Esophagus (tissue), 2 donors: ENCODE data around the gene RAB18. TPM values are rescaled to one million over a fixed set of nuclear protein-coding genes. Genes with fewer than 3 reads are reported as not detected.

Experiments
- H3K27ac ChIP-seq, 2 donors: one replicate each; pipeline ENCODE4 v1.5.1; 2013; ENCODE audit warnings: low read depth in 2 of 2, mild to moderate bottlenecking in 2 of 2, inconsistent platforms in 1 of 2, low read length in 1 of 2, moderate library complexity in 1 of 2
- H3K27me3 ChIP-seq, 2 donors: one replicate each; pipeline ENCODE4 v1.6.1; 2013; ENCODE audit warnings: low read length in 2 of 2, control low read depth in 1 of 2, mild to moderate bottlenecking in 1 of 2; ENCODE audit not compliant: insufficient read depth in 2 of 2, control insufficient read depth in 1 of 2
- H3K36me3 ChIP-seq, 2 donors: one replicate each; pipeline ENCODE4 v1.6.1; 2013; ENCODE audit warnings: low read length in 1 of 2; ENCODE audit not compliant: control insufficient read depth in 2 of 2, insufficient read depth in 2 of 2
- H3K4me1 ChIP-seq, 2 donors: one replicate each; pipeline ENCODE4 v1.6.1; 2013; ENCODE audit warnings: low read length in 1 of 2; ENCODE audit not compliant: control insufficient read depth in 2 of 2, insufficient read depth in 2 of 2
- H3K4me3 ChIP-seq, 2 donors: one replicate each; pipeline ENCODE4 v1.5.1; 2013; ENCODE audit warnings: low read length in 2 of 2, mild to moderate bottlenecking in 2 of 2, low read depth in 1 of 2, moderate library complexity in 1 of 2
- H3K9me3 ChIP-seq, 2 donors: one replicate each; pipeline ENCODE4 v1.6.1; 2013; ENCODE audit warnings: mild to moderate bottlenecking in 2 of 2, low read depth in 1 of 2, low read length in 1 of 2, moderate library complexity in 1 of 2; ENCODE audit not compliant: control insufficient read depth in 2 of 2, insufficient read depth in 1 of 2
- WGBS, 2 donors: extraction: QIAGEN DNeasy Blood & Tissue Kit; methylation state at CpG; one replicate each; pipeline ENCODE4 v1.1.7; 2013; 5-methylcytosine and 5-hydroxymethylcytosine counted together
- polyA plus RNA-seq, 2 donors: library from polyadenylated mRNA; stranded (reverse); fragments of 200-250 nt; gene quantifications; one replicate each; pipeline ENCODE4 v1.2.3, GENCODE V29; 2013
- donor health status: healthy with polysubstance abuse.
- donor health status: Bipolar disorder and iron deficiency.

Gene RAB18
- polyA plus RNA-seq, 2 donors: 27.4 to 47.6 TPM

DNA sequence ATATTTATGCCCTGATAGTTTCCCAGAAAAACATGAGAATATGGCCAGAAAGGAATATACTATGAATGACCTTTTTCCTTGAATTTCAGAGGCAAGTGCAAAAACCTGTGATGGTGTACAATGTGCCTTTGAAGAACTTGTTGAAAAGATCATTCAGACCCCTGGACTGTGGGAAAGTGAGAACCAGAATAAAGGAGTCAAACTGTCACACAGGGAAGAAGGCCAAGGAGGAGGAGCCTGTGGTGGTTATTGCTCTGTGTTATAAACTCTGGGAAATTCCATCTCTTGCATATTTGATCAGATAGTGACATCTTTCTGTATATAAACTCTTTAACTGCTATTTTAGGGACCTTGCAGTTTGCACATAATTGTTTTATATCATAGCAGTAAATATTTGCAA, 33.7 kb downstream of the RAB18 start:
- Histone ChIP-seq H3K4me1 (peaks cover 0 to 2% of the 10 kb centered on the region in 2 donors), H3K27ac (no peak overlapping the region), H3K36me3 (peaks cover 3 to 7% of the 10 kb centered on the region in 2 donors), H3K9me3 (no peaks in the 10 kb centered on the region), H3K4me3 (no peak overlapping the region), H3K27me3 (no peaks in the 10 kb centered on the region)

DNA sequence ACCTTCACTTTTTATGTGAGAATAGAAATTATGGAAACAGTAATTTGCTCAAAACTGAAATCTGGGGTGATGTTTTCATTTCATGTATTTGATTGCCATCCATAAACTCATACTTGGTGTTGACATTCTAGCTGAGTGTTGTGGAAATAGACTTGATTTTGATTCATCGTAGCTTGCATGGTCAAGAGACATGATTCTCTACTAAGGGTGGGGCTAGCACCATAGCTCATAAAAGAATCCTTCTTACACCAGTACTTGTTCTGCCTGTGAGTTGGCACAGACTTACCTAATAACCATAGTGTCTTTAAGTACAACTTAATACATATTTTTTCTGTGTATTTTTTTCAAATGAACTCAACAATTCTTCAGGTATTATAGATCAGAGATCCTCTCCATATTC, 36.6 kb downstream of the RAB18 start:
- H3K4me3 ChIP-seq: no peak overlapping the region
- peaks cover 0 to 2% of the 10 kb centered on the region in 2 donors for H3K4me1 ChIP-seq
- no peaks in the 10 kb centered on the region for H3K9me3 ChIP-seq
- WGBS, 2 donors: 75 to 80% methylated on average over 1 of the region's 1 CpG
- H3K27me3 ChIP-seq: no peaks in the 10 kb centered on the region
- no peak overlapping the region for H3K27ac ChIP-seq
- peaks cover 3 to 4% of the 10 kb centered on the region in 2 donors for H3K36me3 ChIP-seq

DNA sequence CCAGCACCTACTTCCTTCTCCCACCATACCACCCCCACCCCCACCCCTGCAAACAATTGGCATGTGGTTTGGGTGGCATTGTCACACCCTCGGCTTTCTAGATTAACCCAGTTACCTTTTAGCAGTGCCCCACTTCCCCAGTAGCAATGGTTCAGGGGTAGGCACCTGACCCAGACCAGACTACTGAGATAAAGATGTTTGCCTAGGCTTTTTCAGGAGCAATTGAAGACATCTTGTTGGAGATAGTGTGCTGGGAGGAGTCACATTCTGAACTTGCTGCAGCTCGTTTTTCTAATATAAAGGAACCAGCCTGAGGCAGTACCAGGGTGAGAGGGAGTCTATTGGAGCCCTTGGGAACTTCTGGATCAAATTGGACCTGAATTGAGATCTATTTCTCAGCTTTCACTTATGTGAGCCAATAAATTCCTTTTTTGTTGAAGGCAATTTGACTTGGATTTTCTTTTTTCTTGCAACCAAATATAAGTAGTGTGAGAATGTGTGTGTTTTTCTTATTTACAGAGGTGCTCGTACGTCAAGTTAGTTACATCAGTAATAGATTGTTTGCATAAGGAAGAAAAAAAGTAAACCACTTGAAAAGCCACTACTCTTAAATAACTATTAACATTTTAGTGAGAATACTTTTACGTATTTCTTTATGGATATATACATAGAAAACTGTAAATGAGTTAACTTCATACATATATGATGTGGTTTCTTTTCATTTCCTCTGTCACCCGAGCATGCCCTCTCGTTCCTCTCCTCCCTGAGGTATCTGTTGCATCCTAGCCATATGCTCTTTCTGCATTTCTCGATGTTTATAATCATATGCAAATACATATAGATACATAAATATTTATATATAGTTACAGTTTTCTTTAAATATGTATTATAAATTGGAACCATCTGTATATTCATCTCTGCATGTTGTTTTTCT, 38.0 kb downstream of the RAB18 start:
- peaks cover 0 to 2% of the 10 kb centered on the region in 2 donors for H3K4me1 ChIP-seq
- no peaks in the 10 kb centered on the region for H3K36me3 ChIP-seq
- no peaks in the 10 kb centered on the region for H3K9me3 ChIP-seq
- no peak overlapping the region for H3K4me3 ChIP-seq
- H3K27ac ChIP-seq: no peak overlapping the region
- H3K27me3 ChIP-seq: no peaks in the 10 kb centered on the region
- 66 to 74% methylated on average over 8 of the region's 8 CpGs for WGBS, 2 donors

DNA sequence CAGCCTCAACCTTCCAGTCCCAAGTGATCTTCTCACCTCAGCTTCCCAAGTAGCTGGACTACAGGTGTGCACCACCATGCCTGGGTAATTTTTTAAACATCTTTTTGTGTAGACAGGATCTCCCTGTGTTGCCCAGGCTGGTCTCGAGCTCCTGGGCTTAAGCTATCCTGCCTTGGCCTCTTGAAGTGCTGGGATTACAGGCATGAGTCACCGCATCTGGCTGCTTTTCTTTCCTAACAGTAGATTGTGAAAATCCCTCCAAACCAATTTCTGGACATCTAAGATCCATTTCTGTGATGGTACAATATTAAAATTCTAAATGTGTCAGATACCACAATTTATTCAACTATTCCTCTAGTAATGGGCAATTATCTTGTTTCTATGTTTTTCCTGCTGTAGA, 38.7 kb downstream of the RAB18 start:
- 51 to 60% methylated on average over 2 of the region's 2 CpGs for WGBS, 2 donors
- Histone ChIP-seq H3K4me3 (no peak overlapping the region), H3K4me1 (peaks cover 0 to 2% of the 10 kb centered on the region in 2 donors), H3K27me3 (no peaks in the 10 kb centered on the region), H3K27ac (no peak overlapping the region), H3K36me3 (no peaks in the 10 kb centered on the region), H3K9me3 (no peaks in the 10 kb centered on the region)

DNA sequence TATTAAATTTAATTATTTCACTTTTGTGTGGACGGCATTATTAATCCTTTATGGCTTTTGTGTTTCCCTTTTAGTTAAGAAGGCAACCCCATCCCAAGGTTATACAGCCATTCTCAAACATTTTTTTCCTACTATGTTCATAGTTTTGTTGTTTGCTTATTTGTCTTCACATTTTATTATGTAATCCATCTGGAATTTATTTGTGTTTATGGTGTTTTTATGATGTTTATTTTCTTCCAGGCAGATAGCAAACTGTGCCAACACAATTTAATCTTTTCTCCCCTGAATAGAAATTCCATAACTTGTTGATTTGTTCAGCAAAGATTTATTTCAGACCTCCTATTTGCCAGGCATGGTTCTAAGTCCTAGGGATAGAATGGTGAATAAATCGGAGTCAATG, 42.9 kb downstream of the RAB18 start:
- Histone ChIP-seq H3K4me1 (peaks cover 0 to 2% of the 10 kb centered on the region in 2 donors), H3K9me3 (no peaks in the 10 kb centered on the region), H3K27ac (no peak overlapping the region), H3K36me3 (no peaks in the 10 kb centered on the region), H3K4me3 (no peak overlapping the region), H3K27me3 (no peaks in the 10 kb centered on the region)
- 90 to 93% methylated on average over 2 of the region's 2 CpGs for WGBS, 2 donors

DNA sequence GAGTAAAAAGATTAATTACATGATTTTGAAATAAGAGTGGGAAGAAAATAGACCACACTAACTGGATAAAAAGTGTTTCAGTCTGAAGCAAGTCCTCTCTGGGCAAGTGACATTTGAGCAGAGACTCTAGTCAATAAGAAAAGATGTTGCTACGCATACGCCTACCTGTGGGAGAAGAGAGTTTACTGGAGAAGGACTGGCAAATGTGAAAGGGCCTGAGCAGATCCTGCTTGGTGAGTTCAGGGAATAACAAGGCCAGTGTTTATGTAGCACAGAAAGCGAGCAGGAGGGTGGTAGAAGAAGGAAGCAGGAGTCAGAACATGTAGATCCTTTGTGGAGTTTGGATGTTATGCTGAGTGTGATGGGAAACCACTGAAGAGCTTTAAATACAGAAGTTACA, 43.4 kb downstream of the RAB18 start:
- Histone ChIP-seq H3K4me3 (no peak overlapping the region), H3K36me3 (no peaks in the 10 kb centered on the region), H3K9me3 (no peaks in the 10 kb centered on the region), H3K4me1 (peaks cover 0 to 2% of the 10 kb centered on the region in 2 donors), H3K27me3 (no peaks in the 10 kb centered on the region), H3K27ac (no peak overlapping the region)
- WGBS, 2 donors: 96% methylated on average over 3 of the region's 3 CpGs

DNA sequence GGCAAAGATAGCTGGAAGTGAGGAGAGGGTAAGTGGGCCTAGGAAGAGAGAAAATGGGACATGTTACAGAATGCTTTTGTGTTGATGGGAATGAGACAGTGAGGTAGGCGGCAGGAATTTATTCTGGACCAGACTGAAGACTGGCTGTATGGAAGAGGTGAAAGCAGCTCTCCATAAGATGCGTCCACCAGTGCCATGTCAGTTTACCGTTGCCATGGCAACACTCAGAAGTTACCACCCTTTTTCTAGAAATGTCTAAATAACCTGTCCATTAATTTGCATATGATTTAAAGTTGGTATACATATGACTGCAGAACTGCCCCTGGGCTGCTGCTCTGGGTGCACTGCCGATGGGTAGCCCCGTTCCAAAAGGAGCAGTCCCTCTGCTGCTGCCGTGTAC, 46.7 kb downstream of the RAB18 start:
- Histone ChIP-seq H3K36me3 (no peaks in the 10 kb centered on the region), H3K4me3 (no peak overlapping the region), H3K4me1 (no peaks in the 10 kb centered on the region), H3K27ac (no peak overlapping the region), H3K9me3 (no peaks in the 10 kb centered on the region), H3K27me3 (no peaks in the 10 kb centered on the region)
- WGBS, 2 donors: 91 to 92% methylated on average over 6 of the region's 6 CpGs

DNA sequence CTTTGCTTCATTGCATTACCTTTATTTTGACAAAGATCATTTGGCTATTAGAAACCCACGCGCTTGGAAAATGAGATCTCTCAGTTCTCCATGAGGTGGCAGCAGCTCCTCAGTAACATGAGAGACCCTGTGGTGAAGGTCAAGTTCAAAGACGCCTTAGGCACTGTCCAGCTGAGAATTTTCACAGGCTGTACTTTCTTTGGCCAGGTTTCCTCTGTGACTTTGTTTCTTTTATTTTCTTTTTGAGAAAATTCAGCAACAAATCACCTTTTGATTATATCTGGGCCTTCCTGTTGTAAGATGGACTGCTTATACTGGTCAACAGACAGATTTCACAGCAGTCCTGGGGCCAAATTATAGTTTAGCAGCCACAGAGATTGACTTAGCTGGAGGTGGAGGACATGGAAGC, 54.5 kb downstream of the RAB18 start:
- no peak overlapping the region for H3K27ac ChIP-seq
- WGBS, 2 donors: 1 to 2% methylated on average over 3 of the region's 3 CpGs
- no peaks in the 10 kb centered on the region for H3K4me1 ChIP-seq

DNA sequence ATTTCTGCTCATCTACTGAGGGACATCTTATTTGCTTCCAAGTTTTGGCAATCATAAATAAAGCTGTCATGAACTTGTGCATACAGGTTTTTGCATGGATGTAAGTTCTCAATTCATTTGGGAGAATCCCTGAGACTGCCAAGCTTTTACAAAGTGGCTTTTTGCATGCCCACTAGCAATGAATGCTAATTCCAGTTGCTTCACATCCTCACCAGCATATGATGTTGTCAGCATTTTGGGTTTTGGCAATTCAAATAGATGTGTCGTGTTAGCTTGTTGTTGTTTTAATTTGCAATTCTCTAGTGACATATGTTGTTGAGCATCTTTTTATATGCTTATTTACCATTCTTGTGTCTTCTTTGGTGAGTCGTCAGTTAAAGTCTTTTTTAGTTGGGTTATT, 57.2 kb downstream of the RAB18 start:
- Histone ChIP-seq H3K27me3 (no peaks in the 10 kb centered on the region), H3K36me3 (no peaks in the 10 kb centered on the region), H3K4me1 (no peaks in the 10 kb centered on the region), H3K9me3 (no peaks in the 10 kb centered on the region), H3K27ac (no peak overlapping the region), H3K4me3 (no peak overlapping the region)
- WGBS, 2 donors: 65 to 77% methylated on average over 2 of the region's 2 CpGs

More for the DNA sequence above, 54.5 kb downstream of the RAB18 start:
- H3K4me3 ChIP-seq: no peak overlapping the region
- H3K9me3 ChIP-seq: no peaks in the 10 kb centered on the region
- no peaks in the 10 kb centered on the region for H3K27me3 ChIP-seq
- no peaks in the 10 kb centered on the region for H3K36me3 ChIP-seq

DNA sequence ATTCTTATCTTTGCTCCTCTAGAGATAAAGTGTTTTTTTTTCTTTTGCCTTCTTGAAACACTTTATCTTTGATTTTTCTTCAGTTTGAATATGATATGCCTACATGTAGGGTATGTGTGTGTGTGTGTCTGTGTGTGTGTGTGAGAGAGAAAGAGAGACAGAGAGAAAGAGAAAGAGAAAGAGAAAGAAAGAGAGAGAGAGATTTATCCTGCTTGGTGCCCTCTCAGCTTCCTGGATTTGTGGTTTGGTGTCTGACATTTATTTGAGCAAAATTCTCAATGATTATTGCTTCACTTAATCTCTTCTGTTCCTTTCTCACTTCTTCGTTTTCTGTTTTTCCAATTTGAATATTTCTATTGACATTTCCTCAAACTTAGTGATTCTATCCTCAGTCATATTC, 60.3 kb downstream of the RAB18 start:
- no peak overlapping the region for H3K4me3 ChIP-seq
- WGBS, 2 donors: 58 to 72% methylated on average over 1 of the region's 1 CpG

More for the DNA sequence above, 60.3 kb downstream of the RAB18 start:
- Histone ChIP-seq H3K9me3 (no peaks in the 10 kb centered on the region), H3K4me1 (no peaks in the 10 kb centered on the region), H3K27me3 (no peaks in the 10 kb centered on the region), H3K36me3 (no peaks in the 10 kb centered on the region), H3K27ac (no peak overlapping the region)
